GM12878 (cell line): ENCODE data around the gene ITPR2.

ENCODE experiments used
- BHLHE40 ChIP-seq, 2 experiments: fragments of 450-650 bp in 1 of 2; IDR thresholded peaks; 2 replicates each; pipeline ENCODE4 v1.6.1; 2011 to 2017; ENCODE audit warnings: low read depth in 2 of 2, borderline replicate concordance in 1 of 2, improper control_type of control experiment in 1 of 2, low read length in 1 of 2, mild to moderate bottlenecking in 1 of 2
- CHD2 ChIP-seq: IDR thresholded peaks from 2 replicates; pipeline ENCODE4 v1.6.1; 2011; ENCODE audit warnings: low read depth, low read length, improper control_type of control experiment, borderline replicate concordance
- CTCF ChIP-seq, 3 experiments: IDR thresholded peaks in 2 of 3; conservative IDR thresholded peaks in 1 of 3; 2 replicates each; pipeline ENCODE4 v1.5.1; 2011; ENCODE audit warnings: low read depth in 3 of 3, low read length in 3 of 3, mild to moderate bottlenecking in 3 of 3, control low read depth in 2 of 3, moderate library complexity in 2 of 3, inconsistent platforms in 1 of 3, mixed read lengths in 1 of 3; ENCODE audit not compliant: control insufficient read depth in 2 of 3, insufficient read depth in 1 of 3; ENCODE audit errors: extremely low read depth in 1 of 3
- LARP7 ChIP-seq: fragments of 450-650 bp; IDR thresholded peaks from 2 replicates; pipeline ENCODE4 v1.6.1; 2017; ENCODE audit warnings: mild to moderate bottlenecking
- REST ChIP-seq: IDR thresholded peaks from 2 replicates; pipeline ENCODE4 v1.6.1; 2012; ENCODE audit warnings: mild to moderate bottlenecking, low read depth, low read length
- SUZ12 ChIP-seq: fragments of 200-600 bp; sonication (generic); IDR thresholded peaks from one replicate; pipeline ENCODE4 v1.6.1; 2018; ENCODE audit warnings: antibody characterized with exemption, mild to moderate bottlenecking; ENCODE audit not compliant: unreplicated experiment
- YY1 ChIP-seq: IDR thresholded peaks from 2 replicates; pipeline ENCODE4 v1.6.1; 2011; ENCODE audit warnings: low read depth, mild to moderate bottlenecking, low read length
- ZNF687 ChIP-seq: fragments of 450-650 bp; IDR thresholded peaks from 2 replicates; pipeline ENCODE4 v1.6.1; 2017; ENCODE audit warnings: mild to moderate bottlenecking, moderate library complexity

GRCh38 chr12:26338586-26339572 is 494.1 kb downstream of the ITPR2 start:
- TF ChIP-seq YY1, result no peak
- no peak for TF ChIP-seq CTCF (IDR thresholded peaks at IDR 0.05 in 2 of 3, conservative IDR thresholded peaks at IDR 0.05 in 1 of 3; ENCODE audit: control insufficient read depth in 2 of 3, extremely low read depth in 1 of 3, insufficient read depth in 1 of 3, low read depth in 3 of 3, low read length in 3 of 3)
- TF ChIP-seq ZNF687, result no peak
- no peak for TF ChIP-seq LARP7
- TF ChIP-seq BHLHE40 (IDR thresholded peaks at IDR 0.05; ENCODE audit: borderline replicate concordance in 1 of 2, low read depth in 2 of 2, low read length in 1 of 2), result no peak
- TF ChIP-seq CHD2, result no peak
- TF ChIP-seq SUZ12, result no peak
- TF ChIP-seq REST, result no peak
